Stomach (tissue), 4 donors: ENCODE measurements around the gene PCDHB11.

ENCODE experiments used
- CTCF ChIP-seq, 7 experiments: fragments of 450-650 bp in 4 of 7; fragments of 200-600 bp in 3 of 7; sonication (generic) in 3 of 7; IDR thresholded peaks; one replicate each; pipeline ENCODE4 v1.5.1; 2016 to 2019; ENCODE audit warnings: antibody characterized with exemption in 7 of 7, control low read depth in 2 of 7, mild to moderate bottlenecking in 1 of 7
- POLR2A ChIP-seq, 4 donors: fragments of 450-650 bp; IDR thresholded peaks; one replicate each; pipeline ENCODE4 v1.6.1; 2016; ENCODE audit warnings: antibody characterized with exemption in 4 of 4, control low read depth in 2 of 4, mild to moderate bottlenecking in 1 of 4, moderate library complexity in 1 of 4

GRCh38 chr5:141149812-141150211, 49.6 kb upstream of the PCDHB11 start, which contains the start of gene PCDHB6:
- TF ChIP-seq POLR2A (IDR thresholded peaks at IDR 0.05): no peak
- no peak for TF ChIP-seq CTCF (IDR thresholded peaks at IDR 0.05)
